ENCODE data around the gene HOXC9. TPM values are rescaled to one million over a fixed set of nuclear protein-coding genes. Genes with fewer than 3 reads are reported as not detected.

Gene HOXC9
- total and polyA plus RNA-seq, 9 of the 15 experiments (the other 6 are each of a cell fraction or from before 2014, with no cell fraction given) = 1.1 to 10.5 (median 9.3) TPM

DNA sequence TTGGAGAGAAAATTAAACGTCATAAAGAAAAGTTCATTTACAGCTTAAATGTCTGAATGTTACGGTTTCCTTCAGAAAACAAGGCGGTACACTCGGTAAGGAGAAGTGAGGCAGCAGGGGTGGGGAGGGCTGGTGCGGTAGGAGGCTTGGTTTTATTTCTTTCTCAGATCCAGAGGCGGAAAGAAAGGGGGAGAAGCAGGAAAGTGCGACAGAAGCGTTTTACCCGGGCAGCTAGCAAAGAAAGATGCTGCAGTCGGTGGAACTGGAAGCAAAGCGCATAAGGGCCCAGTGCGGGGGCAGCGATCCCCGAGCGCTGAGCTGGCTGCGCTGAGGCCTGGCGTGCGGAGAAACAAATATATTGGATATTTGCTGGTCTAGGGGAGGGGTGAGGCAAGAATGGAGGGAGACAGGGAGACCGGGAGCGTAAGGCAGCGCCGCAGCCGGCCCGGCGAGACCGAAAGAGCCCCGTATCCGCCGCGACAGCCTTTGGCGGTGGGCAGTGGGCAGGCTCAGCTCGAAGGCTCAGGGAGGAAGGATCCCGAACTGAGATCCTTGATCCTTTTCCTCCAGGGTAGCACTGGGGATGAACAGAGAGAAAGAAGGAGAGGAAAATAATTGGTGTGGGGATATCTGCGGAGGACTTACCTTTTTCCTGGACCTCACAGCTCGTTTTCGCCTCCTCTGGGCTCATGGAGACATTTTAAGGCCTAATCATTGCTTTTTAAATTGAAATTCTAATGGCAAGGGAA, 33.4 kb upstream of the HOXC9 start:
- Histone ChIP-seq H3K9me1 (ENCODE audit: control insufficient read depth, insufficient read depth, low read length) (no peaks in the 10 kb centered on the region), H2AFZ (ENCODE audit: low read depth, low read length) (no peak overlapping the region), H3K27me3 (ENCODE audit: control insufficient read depth in 2 of 2, insufficient read depth in 2 of 2, low read length in 2 of 2) (peaks cover 73 to 82% of the 10 kb centered on the region in 2 experiments), H3K79me2 (ENCODE audit: control insufficient read depth, insufficient read depth, low read length) (no peaks in the 10 kb centered on the region), H3K27ac (ENCODE audit: extremely low read depth, low read depth, low read length) (no peak overlapping the region), H3K36me3 (ENCODE audit: control insufficient read depth, insufficient read depth, low read length) (no peaks in the 10 kb centered on the region), H3K4me3 (no peak overlapping the region), H3K4me1 (replicated peaks in 1 of 2; ENCODE audit: control insufficient read depth in 2 of 2, insufficient read depth in 2 of 2, low read length in 2 of 2) (peaks cover 0 to 13% of the 10 kb centered on the region in 2 experiments; a peak in 4 of 5 replicates), H4K20me1 (replicated peaks; ENCODE audit: control insufficient read depth, insufficient read depth, low read length) (no peaks in the 10 kb centered on the region; the same call in 1 of the 2 replicates), H3K9ac (ENCODE audit: insufficient read depth in 1 of 2, low read depth in 2 of 2, low read length in 2 of 2) (no peak overlapping the region), H3K9me3 (replicated peaks; ENCODE audit: control insufficient read depth, insufficient read depth, low read depth, low read length) (no peaks in the 10 kb centered on the region), H3K4me2 (ENCODE audit: insufficient read depth, low read length) (no peak overlapping the region)
- intact Hi-C loops (cut with micrococcal nuclease) (no loop called here), in situ Hi-C loops (cut with MboI) (no loop called here)
- ChIA-PET CTCF (ENCODE audit: low intra/inter-chr PET ratio) (no interaction called here), POLR2A (interaction anchor here (0.7 kb wide), 1 partner anchor 11 kb away, joined by 4 read pairs; the partner anchor contains the start of gene HOXC12)
- TF ChIP-seq, protein P1, sequence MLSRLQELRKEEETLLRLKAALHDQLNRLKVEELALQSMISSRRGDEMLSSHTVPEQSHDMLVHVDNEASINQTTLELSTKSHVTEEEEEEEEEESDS (CRISPR knock-in tag; IDR thresholded peaks at IDR 0.05) = no peak
- TF ChIP-seq ZNF444 (CRISPR knock-in tag; IDR thresholded peaks at IDR 0.05) (no peak), POLR2H (tag; IDR thresholded peaks at IDR 0.05; ENCODE audit: low read depth) (no peak)
- TF ChIP-seq, protein P2, sequence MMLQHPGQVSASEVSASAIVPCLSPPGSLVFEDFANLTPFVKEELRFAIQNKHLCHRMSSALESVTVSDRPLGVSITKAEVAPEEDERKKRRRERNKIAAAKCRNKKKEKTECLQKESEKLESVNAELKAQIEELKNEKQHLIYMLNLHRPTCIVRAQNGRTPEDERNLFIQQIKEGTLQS (IDR thresholded peaks at IDR 0.05) = no peak
- TF ChIP-seq, protein P2 (CRISPR knock-in tag; conservative IDR thresholded peaks at IDR 0.05) = no peak
- TF ChIP-seq, protein P3, sequence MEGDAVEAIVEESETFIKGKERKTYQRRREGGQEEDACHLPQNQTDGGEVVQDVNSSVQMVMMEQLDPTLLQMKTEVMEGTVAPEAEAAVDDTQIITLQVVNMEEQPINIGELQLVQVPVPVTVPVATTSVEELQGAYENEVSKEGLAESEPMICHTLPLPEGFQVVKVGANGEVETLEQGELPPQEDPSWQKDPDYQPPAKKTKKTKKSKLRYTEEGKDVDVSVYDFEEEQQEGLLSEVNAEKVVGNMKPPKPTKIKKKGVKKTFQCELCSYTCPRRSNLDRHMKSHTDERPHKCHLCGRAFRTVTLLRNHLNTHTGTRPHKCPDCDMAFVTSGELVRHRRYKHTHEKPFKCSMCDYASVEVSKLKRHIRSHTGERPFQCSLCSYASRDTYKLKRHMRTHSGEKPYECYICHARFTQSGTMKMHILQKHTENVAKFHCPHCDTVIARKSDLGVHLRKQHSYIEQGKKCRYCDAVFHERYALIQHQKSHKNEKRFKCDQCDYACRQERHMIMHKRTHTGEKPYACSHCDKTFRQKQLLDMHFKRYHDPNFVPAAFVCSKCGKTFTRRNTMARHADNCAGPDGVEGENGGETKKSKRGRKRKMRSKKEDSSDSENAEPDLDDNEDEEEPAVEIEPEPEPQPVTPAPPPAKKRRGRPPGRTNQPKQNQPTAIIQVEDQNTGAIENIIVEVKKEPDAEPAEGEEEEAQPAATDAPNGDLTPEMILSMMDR (IDR thresholded peaks at IDR 0.05 in 2 of 3, conservative IDR thresholded peaks at IDR 0.05 in 1 of 3; ENCODE audit: insufficient read depth in 2 of 3, low read depth in 1 of 3, low read length in 3 of 3) = no peak
- TF ChIP-seq, protein P4, sequence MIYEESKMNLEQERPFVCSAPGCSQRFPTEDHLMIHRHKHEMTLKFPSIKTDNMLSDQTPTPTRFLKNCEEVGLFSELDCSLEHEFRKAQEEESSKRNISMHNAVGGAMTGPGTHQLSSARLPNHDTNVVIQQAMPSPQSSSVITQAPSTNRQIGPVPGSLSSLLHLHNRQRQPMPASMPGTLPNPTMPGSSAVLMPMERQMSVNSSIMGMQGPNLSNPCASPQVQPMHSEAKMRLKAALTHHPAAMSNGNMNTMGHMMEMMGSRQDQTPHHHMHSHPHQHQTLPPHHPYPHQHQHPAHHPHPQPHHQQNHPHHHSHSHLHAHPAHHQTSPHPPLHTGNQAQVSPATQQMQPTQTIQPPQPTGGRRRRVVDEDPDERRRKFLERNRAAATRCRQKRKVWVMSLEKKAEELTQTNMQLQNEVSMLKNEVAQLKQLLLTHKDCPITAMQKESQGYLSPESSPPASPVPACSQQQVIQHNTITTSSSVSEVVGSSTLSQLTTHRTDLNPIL (CRISPR knock-in tag; IDR thresholded peaks at IDR 0.05) = no peak
- WGBS (ENCODE audit: insufficient coverage, low coverage, missing lambda C conversion rate) = 40% methylated on average over 35 of the region's 36 CpGs
- ATAC-seq = no peak
- BruUV-seq (replicated peaks) = no TSS peak
- no peak for FAIRE-seq
- DNase-seq (ENCODE audit: extremely low read depth in 1 of 4, low spot score in 3 of 4) = no peak
